PC-3 (cell line): ENCODE results near the gene COMMD7.

Source experiments
- EZH2 ChIP-seq: fragments of 300-600 bp; sonication (generic); IDR thresholded peaks from one replicate; pipeline ENCODE4 v1.6.1; 2017; ENCODE audit warnings: antibody characterized with exemption, mild to moderate bottlenecking, low read length; ENCODE audit not compliant: unreplicated experiment
- EZH2phosphoT487 ChIP-seq: fragments of 300-600 bp; sonication (generic); IDR thresholded peaks from 2 replicates; pipeline ENCODE4 v1.6.1; 2018; ENCODE audit warnings: mild to moderate bottlenecking, antibody characterized with exemption, low read length, borderline replicate concordance
- TF ChIP-seq, protein P1 (sequence below): fragments of 300-600 bp; sonication (generic); conservative IDR thresholded peaks from 2 replicates; pipeline ENCODE4 v1.5.1; 2017; ENCODE audit warnings: antibody characterized with exemption, low read depth, mild to moderate bottlenecking, low read length

DNA sequence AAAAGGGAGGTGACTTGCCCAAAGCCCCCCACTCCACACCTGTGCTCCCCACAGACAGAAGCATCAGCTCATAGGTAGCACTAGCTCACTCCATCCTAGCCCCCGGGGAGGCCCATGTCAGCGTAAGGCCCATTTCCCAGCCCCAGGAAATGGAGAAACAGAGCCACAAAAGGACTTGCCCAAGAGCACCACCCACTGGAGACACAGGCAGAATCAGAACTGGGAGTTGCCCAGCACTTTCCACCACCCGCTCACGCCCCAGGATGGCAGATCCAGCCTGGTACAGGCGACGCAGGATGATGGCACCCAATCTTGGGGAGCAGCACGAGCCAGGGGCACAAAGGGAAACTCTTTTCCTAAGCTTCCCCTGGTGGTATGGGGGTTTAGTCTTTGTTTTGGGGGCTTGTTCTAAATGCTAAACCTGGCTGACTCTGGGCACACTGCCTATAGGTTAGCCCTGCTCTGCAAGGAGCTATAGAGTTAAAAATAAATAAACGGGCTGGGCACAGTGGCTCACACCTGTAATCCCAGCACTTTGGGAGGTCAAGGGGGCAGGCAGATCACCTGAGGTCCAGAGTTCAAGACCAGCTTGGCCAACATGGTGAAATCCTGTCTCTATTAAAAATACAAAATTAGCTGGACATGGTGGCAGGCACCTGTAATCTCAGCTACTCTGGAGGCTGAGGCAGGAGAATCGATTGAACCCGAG, 81.3 kb downstream of the COMMD7 start:
- TF ChIP-seq EZH2: no peak
- TF ChIP-seq, protein P1, sequence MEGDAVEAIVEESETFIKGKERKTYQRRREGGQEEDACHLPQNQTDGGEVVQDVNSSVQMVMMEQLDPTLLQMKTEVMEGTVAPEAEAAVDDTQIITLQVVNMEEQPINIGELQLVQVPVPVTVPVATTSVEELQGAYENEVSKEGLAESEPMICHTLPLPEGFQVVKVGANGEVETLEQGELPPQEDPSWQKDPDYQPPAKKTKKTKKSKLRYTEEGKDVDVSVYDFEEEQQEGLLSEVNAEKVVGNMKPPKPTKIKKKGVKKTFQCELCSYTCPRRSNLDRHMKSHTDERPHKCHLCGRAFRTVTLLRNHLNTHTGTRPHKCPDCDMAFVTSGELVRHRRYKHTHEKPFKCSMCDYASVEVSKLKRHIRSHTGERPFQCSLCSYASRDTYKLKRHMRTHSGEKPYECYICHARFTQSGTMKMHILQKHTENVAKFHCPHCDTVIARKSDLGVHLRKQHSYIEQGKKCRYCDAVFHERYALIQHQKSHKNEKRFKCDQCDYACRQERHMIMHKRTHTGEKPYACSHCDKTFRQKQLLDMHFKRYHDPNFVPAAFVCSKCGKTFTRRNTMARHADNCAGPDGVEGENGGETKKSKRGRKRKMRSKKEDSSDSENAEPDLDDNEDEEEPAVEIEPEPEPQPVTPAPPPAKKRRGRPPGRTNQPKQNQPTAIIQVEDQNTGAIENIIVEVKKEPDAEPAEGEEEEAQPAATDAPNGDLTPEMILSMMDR: 0 out of 2 replicates have a peak, but pooled peaks have one; percentile 15
- TF ChIP-seq EZH2phosphoT487: no peak
